GM12878 (cell line): ENCODE measurements around the gene ZNF443. TPM values are rescaled to one million over a fixed set of nuclear protein-coding genes. Genes with fewer than 3 reads are reported as not detected.
A peak's percentile ranks its signal among the peaks of the same experiment; 100 is the strongest.

Experiments
- CBX3 ChIP-seq: fragments of 200-600 bp; sonication (generic); IDR thresholded peaks from 2 replicates; pipeline ENCODE4 v1.6.1; 2016; ENCODE audit warnings: low read depth, borderline replicate concordance
- CEBPB ChIP-seq, 2 experiments: fragments of 150-350 bp in 1 of 2; IDR thresholded peaks; 2 replicates each; pipeline ENCODE4 v1.6.1; 2012 to 2014; ENCODE audit warnings: low read depth in 2 of 2, low read length in 2 of 2, borderline replicate concordance in 1 of 2, inconsistent platforms in 1 of 2
- CHD2 ChIP-seq: IDR thresholded peaks from 2 replicates; pipeline ENCODE4 v1.6.1; 2011; ENCODE audit warnings: low read depth, low read length, improper control_type of control experiment, borderline replicate concordance
- E4F1 ChIP-seq: fragments of 450-650 bp; IDR thresholded peaks from 2 replicates; pipeline ENCODE4 v1.6.1; 2018; ENCODE audit warnings: borderline replicate concordance, mild to moderate bottlenecking; ENCODE audit not compliant: partially characterized antibody
- EED ChIP-seq: sonication (generic); IDR thresholded peaks from 2 replicates; pipeline ENCODE4 v1.6.1; 2016; ENCODE audit warnings: antibody characterized with exemption, low read depth
- GABPA ChIP-seq: IDR thresholded peaks from 2 replicates; pipeline ENCODE4 v1.6.1; 2014; ENCODE audit warnings: antibody characterized with exemption, low read depth, mild to moderate bottlenecking, inconsistent platforms
- KAT2A ChIP-seq: conservative IDR thresholded peaks from 2 replicates; pipeline ENCODE4 v1.6.1; 2011; ENCODE audit warnings: low read depth, low read length; ENCODE audit not compliant: control insufficient read depth
- MYB ChIP-seq: fragments of 150-350 bp; IDR thresholded peaks from 2 replicates; pipeline ENCODE4 v1.6.1; 2014; ENCODE audit warnings: mild to moderate bottlenecking, low read depth, low read length, borderline replicate concordance
- NFIC ChIP-seq: IDR thresholded peaks from 2 replicates; pipeline ENCODE4 v1.6.1; 2012; ENCODE audit warnings: low read depth, mild to moderate bottlenecking, inconsistent platforms, low read length, moderate library complexity
- PRDM15 ChIP-seq: fragments of 450-650 bp; formaldehyde crosslinking; IDR thresholded peaks from 2 replicates; pipeline ENCODE4 v1.4.0; 2020; ENCODE audit warnings: mild to moderate bottlenecking, moderate library complexity
- RELA ChIP-seq: fragments of 450-650 bp; IDR thresholded peaks from 2 replicates; pipeline ENCODE4 v1.8.0; 2014; ENCODE audit warnings: borderline replicate concordance; ENCODE audit not compliant: partially characterized antibody
- STAT3 ChIP-seq: IDR thresholded peaks from 2 replicates; pipeline ENCODE4 v1.6.1; 2011; ENCODE audit warnings: low read depth, low read length, improper control_type of control experiment
- polyA plus RNA-seq, 11 experiments: library from polyadenylated mRNA; depleted of rRNA in 4 of 11; unstranded in 6 of 11; stranded (reverse) in 5 of 11; fragments of >200 nt; fragmentation: Nextera tagmentation in 4 of 11; fragmentation: Illumina TruSeq in 1 of 11; extraction: Ambion mirVana in 4 of 11; extraction: Trizol in 1 of 11; gene quantifications; 1 replicate in 1 of 11; 2 replicates in 10 of 11; pipeline versions ENCODE4 v1.2.1 to v1.2.3, GENCODE V29; 2011 to 2016; ENCODE audit warnings: inconsistent platforms in 2 of 11, missing spikeins in 2 of 11, low read depth in 1 of 11
- total RNA-seq, 4 experiments: library from RNA; depleted of rRNA in 3 of 4; stranded (reverse); fragments of >200 nt in 3 of 4; fragmentation: Illumina TruSeq in 1 of 4; extraction: Trizol in 1 of 4; gene quantifications; 2 replicates each; pipeline versions ENCODE4 v1.2.1 to v1.2.3, GENCODE V29; 2013 to 2021
- TF ChIP-seq, protein P1 (sequence below): IDR thresholded peaks from 2 replicates; pipeline ENCODE4 v1.6.1; 2012; ENCODE audit warnings: low read length, inconsistent platforms
- TF ChIP-seq, protein P2 (sequence below): fragments of 450-650 bp; IDR thresholded peaks from 2 replicates; pipeline ENCODE4 v1.6.1; 2017; ENCODE audit warnings: low read depth, mild to moderate bottlenecking, moderate library complexity
- TF ChIP-seq, protein P3 (sequence below): fragments of 150-350 bp; IDR thresholded peaks from 2 replicates; pipeline ENCODE4 v1.6.1; 2016; ENCODE audit warnings: low read depth, low read length

Gene ZNF443
- total and polyA plus RNA-seq, 10 of the 15 experiments (the other 5 are each of a cell fraction or from before 2014, with no cell fraction given): 2.1 to 9.1 (median 3.9) TPM

- TF ChIP-seq STAT3: no peak
- TF ChIP-seq PRDM15 (CRISPR knock-in tag): no peak
- TF ChIP-seq, protein P1, sequence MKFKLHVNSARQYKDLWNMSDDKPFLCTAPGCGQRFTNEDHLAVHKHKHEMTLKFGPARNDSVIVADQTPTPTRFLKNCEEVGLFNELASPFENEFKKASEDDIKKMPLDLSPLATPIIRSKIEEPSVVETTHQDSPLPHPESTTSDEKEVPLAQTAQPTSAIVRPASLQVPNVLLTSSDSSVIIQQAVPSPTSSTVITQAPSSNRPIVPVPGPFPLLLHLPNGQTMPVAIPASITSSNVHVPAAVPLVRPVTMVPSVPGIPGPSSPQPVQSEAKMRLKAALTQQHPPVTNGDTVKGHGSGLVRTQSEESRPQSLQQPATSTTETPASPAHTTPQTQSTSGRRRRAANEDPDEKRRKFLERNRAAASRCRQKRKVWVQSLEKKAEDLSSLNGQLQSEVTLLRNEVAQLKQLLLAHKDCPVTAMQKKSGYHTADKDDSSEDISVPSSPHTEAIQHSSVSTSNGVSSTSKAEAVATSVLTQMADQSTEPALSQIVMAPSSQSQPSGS: no peak
- TF ChIP-seq, protein P2, sequence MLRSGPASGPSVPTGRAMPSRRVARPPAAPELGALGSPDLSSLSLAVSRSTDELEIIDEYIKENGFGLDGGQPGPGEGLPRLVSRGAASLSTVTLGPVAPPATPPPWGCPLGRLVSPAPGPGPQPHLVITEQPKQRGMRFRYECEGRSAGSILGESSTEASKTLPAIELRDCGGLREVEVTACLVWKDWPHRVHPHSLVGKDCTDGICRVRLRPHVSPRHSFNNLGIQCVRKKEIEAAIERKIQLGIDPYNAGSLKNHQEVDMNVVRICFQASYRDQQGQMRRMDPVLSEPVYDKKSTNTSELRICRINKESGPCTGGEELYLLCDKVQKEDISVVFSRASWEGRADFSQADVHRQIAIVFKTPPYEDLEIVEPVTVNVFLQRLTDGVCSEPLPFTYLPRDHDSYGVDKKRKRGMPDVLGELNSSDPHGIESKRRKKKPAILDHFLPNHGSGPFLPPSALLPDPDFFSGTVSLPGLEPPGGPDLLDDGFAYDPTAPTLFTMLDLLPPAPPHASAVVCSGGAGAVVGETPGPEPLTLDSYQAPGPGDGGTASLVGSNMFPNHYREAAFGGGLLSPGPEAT: no peak
- TF ChIP-seq MYB: no peak
- TF ChIP-seq RELA: no peak
- no peak for TF ChIP-seq E4F1
- TF ChIP-seq NFIC: no peak
- TF ChIP-seq, protein P3, sequence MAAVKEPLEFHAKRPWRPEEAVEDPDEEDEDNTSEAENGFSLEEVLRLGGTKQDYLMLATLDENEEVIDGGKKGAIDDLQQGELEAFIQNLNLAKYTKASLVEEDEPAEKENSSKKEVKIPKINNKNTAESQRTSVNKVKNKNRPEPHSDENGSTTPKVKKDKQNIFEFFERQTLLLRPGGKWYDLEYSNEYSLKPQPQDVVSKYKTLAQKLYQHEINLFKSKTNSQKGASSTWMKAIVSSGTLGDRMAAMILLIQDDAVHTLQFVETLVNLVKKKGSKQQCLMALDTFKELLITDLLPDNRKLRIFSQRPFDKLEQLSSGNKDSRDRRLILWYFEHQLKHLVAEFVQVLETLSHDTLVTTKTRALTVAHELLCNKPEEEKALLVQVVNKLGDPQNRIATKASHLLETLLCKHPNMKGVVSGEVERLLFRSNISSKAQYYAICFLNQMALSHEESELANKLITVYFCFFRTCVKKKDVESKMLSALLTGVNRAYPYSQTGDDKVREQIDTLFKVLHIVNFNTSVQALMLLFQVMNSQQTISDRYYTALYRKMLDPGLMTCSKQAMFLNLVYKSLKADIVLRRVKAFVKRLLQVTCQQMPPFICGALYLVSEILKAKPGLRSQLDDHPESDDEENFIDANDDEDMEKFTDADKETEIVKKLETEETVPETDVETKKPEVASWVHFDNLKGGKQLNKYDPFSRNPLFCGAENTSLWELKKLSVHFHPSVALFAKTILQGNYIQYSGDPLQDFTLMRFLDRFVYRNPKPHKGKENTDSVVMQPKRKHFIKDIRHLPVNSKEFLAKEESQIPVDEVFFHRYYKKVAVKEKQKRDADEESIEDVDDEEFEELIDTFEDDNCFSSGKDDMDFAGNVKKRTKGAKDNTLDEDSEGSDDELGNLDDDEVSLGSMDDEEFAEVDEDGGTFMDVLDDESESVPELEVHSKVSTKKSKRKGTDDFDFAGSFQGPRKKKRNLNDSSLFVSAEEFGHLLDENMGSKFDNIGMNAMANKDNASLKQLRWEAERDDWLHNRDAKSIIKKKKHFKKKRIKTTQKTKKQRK: peak; percentile 77
- no peak for TF ChIP-seq KAT2A
- no peak for TF ChIP-seq CBX3
- TF ChIP-seq EED: no peak
- no peak for TF ChIP-seq CEBPB (IDR thresholded peaks at IDR 0.05; ENCODE audit: borderline replicate concordance in 1 of 2, low read depth in 2 of 2, low read length in 2 of 2)
- TF ChIP-seq CHD2: peak; percentile 83; the same call in 1 of the 2 replicates
- TF ChIP-seq GABPA: peak; percentile 73
Measured at GRCh38 chr19:12440541-12441316, at the start of gene ZNF443 (continued).
